NOMO-1 treated with DMSO at 0.1 percent for 48 hours (cell line): ENCODE measurements around the gene CALCR.
"Not testable (repeated sequence)": the region's sequence is repeated elsewhere in the genome, so short reads cannot be mapped to it uniquely, and the experiment has no call there.

ENCODE experiments used
- DNase-seq: peaks from one replicate; lab custom pipeline; 2025; ENCODE audit not compliant: unreplicated experiment; lab: John Stamatoyannopoulos, UW

Gene CALCR

GRCh38 chr7:93574646-93575554, at the start of gene CALCR:
Gene CALCR (minus strand): TSS chr7:93574724. CDS start chr7:93486981, 87,743 bp downstream.
- no peak for DNase-seq

GRCh38 chr7:93623816-93624215, 49.3 kb upstream of the CALCR start:
- no peak for DNase-seq

- peak; percentile 15 for DNase-seq
Observed at GRCh38 chr7:93622036-93623033, 47.8 kb upstream of the CALCR start.

- no peak for DNase-seq
Observed at GRCh38 chr7:93620864-93621263, 46.3 kb upstream of the CALCR start.

DNA sequence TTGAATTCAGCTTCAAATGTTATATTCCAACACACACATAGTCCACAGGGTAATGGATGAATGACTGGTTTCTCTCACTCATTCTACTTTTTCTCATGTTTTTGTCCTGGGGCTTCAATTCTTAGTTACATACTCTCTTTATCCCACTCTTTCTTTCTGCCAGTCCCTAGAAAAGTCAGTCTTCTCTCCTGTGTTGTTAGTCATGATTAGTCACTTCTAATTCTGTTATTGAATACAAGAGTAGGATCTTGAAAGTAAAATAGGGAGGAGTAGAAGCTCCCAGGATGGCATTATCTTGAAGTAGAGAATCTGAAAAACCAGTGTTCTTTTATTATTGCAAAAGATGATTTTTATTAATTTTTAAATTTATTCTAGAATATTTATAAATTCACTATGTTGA, 45.5 kb upstream of the CALCR start:
- DNase-seq = no peak

DNA sequence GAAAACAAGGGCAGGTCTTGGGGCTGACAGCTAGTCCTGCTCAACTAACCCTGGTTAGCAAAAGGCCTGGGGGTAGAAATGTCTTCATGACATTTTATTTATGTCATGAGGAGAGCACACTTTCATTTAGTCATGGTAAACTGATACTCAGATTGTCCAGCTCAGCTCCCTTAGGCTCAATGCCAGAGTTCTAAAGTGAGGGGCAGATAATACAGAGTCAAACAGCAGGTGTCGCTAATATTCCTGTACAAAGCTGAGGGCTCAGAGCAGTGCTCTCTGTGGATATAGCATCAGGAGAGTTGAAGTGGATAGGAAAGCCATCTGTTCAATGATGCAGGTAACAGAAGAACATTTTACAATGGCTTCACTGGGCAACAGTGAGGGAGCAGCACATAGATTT, 26.8 kb upstream of the CALCR start:
- DNase-seq = no peak

DNA sequence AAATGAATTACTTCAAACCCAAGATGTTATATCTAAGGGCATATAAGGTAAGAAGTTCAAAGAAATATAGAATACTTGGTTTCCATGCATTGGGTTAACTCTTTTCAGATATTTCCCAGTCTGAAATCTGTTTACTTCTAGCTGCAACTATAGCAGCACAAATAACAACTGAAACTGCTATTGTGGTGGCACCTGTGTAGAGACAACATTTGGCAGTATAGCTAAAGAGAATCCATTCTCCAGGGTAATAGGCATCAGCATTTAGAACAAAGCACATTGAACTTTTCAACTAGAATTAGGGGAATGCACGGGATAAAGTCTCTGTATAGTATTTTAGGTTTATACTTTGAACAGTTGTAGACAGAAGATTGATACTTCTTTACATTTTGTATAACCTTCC, 19.7 kb upstream of the CALCR start:
- no peak for DNase-seq

DNA sequence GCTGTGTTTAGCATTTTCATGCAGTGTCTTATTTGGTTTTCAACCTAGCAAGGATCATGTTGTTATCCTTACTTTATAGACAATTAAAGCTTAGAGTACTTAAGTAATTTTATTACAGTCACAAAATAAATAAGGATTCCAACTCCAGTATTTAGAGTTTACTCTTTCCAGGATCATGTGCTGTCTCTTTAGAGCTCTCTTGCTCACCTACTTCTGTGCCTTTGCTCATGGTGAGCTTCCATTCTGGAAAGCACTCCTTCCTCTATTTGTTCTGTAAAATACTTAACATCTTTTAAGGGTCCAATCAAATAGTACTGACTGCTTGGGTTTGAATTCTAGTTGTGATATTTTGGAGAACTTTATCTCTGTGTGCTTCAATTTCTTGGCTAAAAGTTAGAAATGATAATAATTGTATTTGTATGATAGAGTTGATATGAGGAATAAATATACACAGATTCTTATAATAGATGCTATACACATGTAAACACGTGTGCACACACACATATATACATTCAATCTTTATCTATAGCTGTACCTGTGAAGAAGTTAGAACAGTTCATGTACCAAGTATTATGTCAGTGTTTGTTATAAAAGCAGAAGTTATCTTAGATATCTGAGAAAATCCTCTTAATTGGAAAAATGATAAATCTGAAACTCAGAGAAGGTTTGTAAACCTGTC, 18.2 kb upstream of the CALCR start:
- no peak for DNase-seq

- not testable (repeated sequence) for DNase-seq
Observed at GRCh38 chr7:93591224-93592050, 16.9 kb upstream of the CALCR start.

GRCh38 chr7:93586479-93586865, 11.9 kb upstream of the CALCR start:
- not testable (repeated sequence) for DNase-seq

GRCh38 chr7:93585694-93586478, 11.4 kb upstream of the CALCR start:
- DNase-seq = not testable (repeated sequence)

DNA sequence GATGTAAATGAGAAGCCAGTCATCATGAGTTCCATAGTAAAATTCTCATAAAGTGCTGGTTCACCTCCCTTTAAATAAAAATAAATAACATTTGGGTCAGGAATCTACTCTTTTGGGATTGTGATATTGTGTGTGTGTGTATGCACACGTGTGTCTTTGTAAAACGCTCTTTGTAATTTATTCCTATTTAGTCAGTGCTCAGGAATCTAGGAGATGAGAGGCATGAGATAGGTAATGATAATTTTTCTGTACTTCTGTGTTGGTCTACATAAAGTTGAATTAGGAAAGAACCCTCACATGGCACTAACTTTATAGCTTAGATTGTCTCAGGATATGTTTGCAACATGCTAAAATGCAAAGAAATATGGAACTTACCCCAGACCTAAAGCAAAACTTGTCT, 4.9 kb upstream of the CALCR start:
- DNase-seq = no peak

DNA sequence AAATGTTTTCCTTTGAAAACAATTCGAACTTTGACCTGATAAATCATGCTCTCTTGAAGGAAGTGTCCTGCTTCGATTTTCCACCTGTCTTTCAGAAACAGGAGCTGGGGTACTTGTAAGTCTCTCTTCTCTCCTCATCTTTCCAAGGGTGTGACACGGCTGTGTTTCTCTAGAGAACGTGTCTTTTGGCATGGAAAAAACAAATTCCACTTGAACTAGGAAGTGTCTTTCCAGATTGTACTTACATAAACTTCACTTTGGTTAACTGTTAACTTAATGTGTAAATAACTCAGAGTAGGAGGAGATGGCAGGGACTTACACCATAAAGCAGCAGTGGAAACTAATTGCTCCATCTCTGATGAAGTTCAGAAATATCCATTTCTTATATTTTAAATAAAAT, 4.2 kb upstream of the CALCR start:
- no peak for DNase-seq

DNA sequence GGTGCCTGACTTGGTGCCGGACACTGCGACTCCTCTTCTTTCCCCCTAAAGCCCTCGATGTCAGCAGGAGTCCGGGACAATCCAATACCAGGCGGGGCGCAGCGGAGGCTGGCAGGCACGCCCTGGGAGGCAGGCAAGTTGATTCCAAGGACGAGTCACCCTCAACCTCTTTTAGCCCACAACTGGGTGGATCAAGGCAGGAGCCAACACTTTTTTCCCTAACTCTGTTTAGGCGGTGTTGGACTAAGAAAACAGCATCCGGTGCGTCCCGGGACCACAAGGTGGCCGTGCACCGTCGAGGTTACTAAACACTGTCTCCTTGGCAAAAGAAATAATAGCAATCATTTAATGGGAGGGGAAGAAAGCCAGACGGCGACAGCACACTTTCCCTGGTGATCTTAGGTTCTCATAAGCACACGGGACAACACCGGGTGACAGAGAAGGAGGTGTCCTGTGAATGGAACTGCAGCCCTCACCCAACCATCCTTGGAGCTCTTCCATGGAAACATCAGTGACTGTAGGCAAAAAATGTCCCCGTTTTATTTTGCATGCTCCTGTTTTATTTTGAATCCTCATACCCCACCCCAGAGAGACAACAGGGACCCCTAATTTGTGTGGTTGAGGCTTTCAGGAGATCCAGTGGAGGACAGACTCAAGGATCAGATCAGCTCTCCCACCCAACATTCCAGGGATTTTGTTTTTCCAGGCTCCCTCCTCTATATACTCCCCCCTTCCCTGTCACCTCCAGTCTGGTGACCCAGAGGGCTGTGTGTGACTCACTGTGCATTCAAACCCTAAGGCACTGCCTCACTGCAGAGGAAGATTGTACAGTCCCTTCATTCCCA, 1.3 kb upstream of the CALCR start:
- no peak for DNase-seq

DNA sequence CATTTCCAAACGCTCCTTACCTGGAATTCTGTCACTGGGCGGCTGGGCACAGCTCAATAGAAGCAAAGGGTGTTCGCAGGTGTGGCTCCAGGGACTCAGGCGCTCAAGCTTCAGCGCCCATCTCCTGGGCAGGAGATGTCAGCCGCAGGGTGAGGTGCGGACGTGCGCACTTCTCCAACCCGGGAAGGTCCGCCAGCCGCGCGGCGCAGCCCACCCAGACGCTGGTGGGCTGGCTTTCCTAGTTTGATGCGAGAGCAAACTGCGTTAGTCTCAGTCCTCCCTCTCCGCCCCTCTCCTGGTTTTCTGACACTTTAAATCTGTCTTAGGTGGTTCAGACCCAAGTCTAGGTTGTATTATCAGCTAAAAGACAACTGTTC, 267 bp downstream of the CALCR start:
- no peak for DNase-seq

- no peak for DNase-seq
Observed at GRCh38 chr7:93569189-93569588, 5.3 kb downstream of the CALCR start.

- DNase-seq = no peak
Observed at GRCh38 chr7:93566876-93567275, 7.6 kb downstream of the CALCR start.

- DNase-seq = peak; percentile 83
Observed at GRCh38 chr7:93563584-93563983, 10.9 kb downstream of the CALCR start.

DNA sequence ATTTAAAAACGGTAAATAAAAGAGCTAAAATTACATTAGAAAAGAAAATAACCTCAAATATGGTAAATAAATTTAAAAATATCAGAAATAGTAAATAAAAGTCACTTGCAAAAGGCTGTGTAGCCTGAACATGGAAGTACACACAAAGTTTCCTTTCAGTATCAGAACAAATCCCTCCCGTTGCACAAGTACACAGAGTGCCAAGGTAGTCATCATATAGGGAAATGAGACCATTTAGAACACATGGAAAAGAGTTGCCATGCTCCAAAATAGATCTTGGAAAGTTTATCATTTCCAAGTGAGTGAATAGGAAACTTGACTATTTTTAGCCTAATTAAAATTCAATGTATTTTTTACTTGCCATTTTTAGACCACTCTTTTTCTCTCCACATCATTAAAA, 11.6 kb downstream of the CALCR start:
- DNase-seq = no peak
